Fibroblast of pulmonary artery (primary cell): Measurements from ENCODE around the gene AADACL4.

ENCODE experiments used
- DNase-seq: peaks from one replicate; pipeline ENCODE4 v3.0.0-alpha.2; 2010; ENCODE audit warnings: low read depth
- H3K4me3 ChIP-seq: replicated peaks from 2 replicates; pipeline ENCODE4 v1.5.1; 2011; ENCODE audit warnings: low read depth, mild to moderate bottlenecking, control low read depth, low read length, moderate library complexity
- CTCF ChIP-seq: IDR thresholded peaks from 2 replicates; pipeline ENCODE4 v1.5.1; 2011; ENCODE audit warnings: mild to moderate bottlenecking, control low read depth, low read length, inconsistent platforms; ENCODE audit errors: missing control alignments

Gene AADACL4

DNA sequence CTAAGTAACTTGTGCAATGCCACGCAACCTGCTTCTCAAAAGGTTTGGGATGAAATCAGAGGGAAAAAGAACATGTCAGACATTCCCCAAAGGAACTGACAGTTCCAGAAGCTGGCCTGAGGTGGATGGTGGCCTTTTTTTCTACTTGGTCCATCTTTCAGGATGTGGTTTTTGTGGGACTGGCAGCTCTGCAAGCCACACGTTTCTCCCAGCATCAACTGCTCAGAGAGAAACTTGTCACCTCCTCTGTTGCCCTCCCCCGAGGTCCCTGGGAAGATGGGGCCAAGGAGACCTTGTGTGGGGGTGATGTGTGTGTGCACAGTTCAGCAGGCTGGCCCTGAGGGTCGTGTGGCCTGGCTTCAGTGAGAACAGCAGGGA, 23.4 kb upstream of the AADACL4 start:
- no peak overlapping the region for H3K4me3 ChIP-seq
- no peak for DNase-seq
- no peak for TF ChIP-seq CTCF

DNA sequence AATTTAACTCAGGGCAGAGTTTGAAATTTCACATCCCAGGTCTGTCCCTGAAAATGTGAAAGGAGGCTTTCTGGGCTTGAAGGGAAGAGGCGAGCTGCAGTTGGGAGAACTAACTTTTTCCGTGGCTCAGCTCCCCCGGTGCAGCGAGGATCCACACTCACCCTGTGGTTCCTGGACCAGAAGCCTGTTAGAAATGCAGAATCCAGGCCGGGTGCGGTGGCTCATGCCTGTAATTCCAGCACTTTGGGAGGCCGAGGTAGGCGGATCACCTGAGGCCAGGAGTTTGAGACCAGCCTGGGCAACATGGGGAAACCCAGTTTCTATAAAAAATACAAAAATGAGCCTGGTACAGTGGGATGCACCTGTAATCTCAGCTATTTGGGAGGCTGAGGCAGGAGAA, 23.0 kb upstream of the AADACL4 start:
- no peak overlapping the region for H3K4me3 ChIP-seq
- no peak for TF ChIP-seq CTCF
- no peak for DNase-seq

DNA sequence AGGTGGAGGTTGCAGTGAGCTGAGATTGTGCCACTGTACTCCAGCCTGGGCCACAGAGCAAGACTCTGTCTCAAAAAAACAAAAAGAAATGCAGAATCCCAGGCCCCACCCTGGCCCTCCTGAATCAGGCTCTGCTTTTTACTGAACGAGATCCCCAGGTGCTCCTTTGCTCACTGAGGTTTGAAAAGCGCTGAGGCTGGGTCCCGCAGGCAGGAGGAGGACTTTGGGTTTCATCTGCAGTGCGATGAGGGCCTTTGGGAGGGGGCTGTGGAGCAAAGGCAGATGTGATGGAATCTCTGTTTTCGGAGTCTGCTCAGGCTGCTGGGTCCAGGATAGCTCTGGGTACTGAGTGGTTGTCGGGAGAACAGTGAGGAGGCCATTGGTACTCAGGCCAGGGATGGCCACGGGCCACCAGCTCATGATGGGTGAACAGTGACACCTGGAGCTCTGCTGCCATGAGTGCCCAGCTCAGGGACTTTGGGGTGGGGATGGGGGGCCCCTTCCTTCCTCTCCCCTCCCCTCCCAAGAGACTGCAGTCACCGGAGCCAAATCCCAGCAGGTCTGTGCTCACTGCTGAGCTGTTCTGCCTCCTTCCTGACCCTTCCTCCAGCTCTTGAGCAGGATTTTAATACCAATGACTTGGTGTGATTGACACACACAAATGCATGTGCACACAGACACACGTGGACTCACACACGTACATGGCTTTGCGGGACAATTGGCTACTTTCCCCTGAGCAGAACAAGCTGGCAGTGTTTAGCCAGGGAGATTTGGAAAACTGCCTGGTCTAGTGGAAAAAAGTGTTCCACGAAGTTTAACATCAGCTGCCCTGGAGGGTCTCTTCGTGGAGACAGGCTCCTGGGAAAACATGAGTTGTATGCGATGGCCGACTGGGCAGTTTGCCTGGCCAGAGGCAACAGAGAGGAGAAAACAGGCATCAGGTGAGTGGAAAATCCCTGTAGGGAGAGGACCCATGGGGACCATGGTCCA, 22.2 kb upstream of the AADACL4 start:
- no peak for DNase-seq
- no peak for TF ChIP-seq CTCF
- H3K4me3 ChIP-seq = no peak overlapping the region

GRCh38 chr1:12622506-12622905, 21.4 kb upstream of the AADACL4 start:
- TF ChIP-seq CTCF = no peak
- no peak for DNase-seq
- H3K4me3 ChIP-seq = no peak overlapping the region

- TF ChIP-seq CTCF = no peak
- no peak for DNase-seq
Measured at GRCh38 chr1:12625276-12625675, 18.6 kb upstream of the AADACL4 start.

GRCh38 chr1:12626888-12627287, 17.0 kb upstream of the AADACL4 start:
- no peak for DNase-seq
- no peak overlapping the region for H3K4me3 ChIP-seq
- no peak for TF ChIP-seq CTCF

More at GRCh38 chr1:12625276-12625675, 18.6 kb upstream of the AADACL4 start:
- H3K4me3 ChIP-seq = no peak overlapping the region

- H3K4me3 ChIP-seq = no peak overlapping the region
- TF ChIP-seq CTCF = no peak
- DNase-seq = no peak
Measured at GRCh38 chr1:12627296-12627695, 16.6 kb upstream of the AADACL4 start.
